Activated CD4-positive, CD25-positive, alpha-beta regulatory T cell treated with anti-CD3 and anti-CD28 coated beads, Interleukin-2, amount 50 U/mL, for 24 hours (primary cell): ENCODE measurements around the gene POLR3GL.
"Not testable (repeated sequence)": the region's sequence is repeated elsewhere in the genome, so short reads cannot be mapped to it uniquely, and the experiment has no call there.

ENCODE experiments used
- ATAC-seq, 2 donors: fragments of 150-1000 bp; cut with Tn5 transposase; one replicate each; pipeline ENCODE4 v1.10.0; 2021; ENCODE audit warnings: mild to moderate bottlenecking in 1 of 2, moderate library complexity in 1 of 2

Gene POLR3GL

DNA sequence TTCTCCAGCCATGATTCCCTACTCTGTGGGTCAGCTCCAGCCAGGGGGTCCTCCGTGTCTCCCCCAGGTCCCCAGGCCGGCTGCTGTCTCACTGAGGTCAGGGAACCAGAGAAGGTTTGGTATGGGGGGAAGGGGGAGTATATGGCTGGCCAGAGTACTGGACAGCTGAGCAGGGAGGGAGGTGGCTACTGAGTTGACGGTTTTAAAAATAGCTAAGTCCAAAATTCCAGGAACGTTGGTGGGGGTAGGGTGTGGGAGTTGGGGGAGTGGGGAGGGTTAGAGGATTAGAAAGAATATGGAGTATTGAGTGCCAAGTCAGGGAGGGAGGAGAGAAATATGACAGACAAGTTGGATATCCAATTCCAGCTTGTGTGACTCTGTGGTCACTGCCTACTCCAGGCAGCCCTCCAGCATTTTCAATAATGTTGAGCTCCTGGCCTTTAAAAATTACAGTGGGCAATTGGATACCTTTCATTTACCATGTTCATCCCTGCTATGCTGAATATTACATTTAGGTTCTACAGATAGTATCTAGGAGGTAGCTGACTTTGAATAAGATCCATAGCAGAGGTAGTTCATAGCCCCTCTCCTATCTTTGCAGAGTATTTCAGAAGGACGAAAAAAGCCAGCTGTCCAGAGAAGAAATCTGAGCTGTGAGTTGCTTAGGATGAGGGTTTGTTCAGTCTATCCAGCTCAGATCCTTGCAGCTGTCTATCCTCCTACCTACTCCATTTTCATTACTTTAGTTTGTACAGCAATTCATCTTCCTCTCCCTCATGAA lies 57.3 kb downstream of the POLR3GL start, which contains the start of gene HJV:
TSS of gene HJV (minus strand) at position 114 of the 781 bp plus-strand sequence. CDS start 1,504 bp downstream, outside the sequence.
- no peak for ATAC-seq

- no peak for ATAC-seq
Measured at GRCh38 chr1:146022403-146023127, 58.1 kb downstream of the POLR3GL start.

DNA sequence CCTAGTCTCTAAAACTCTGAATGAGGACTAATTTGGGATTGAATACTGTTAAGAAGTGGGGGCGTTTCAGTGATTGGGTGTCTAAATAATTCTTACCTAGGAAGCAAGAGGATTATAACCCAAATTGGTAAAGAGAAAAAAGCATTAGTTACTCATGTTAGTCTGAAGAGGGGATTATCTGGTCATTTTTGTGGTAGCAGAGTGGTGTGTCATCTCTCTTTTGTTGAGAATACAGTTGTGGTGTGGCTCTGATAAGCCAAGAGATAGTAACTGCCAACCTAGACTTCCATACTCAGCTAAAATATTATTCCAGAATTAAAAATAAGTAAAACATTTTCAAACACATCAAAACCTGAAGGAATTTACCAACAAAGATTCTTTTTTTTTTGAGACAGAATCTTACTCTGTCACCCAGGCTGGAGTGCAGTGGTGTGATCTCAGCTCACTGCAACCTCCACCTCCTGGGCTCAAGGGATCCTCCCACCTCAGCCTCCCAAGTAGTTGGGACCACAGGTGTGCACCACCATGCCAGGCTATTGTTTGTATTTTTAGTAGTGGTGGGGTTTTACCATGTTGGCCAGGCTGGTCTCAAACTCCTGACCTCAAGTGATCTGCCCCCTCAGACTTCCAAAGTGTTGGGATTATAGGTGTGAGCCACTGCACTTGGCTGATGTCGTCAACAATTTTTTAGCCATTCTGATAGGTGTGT lies 61.5 kb downstream of the POLR3GL start:
- ATAC-seq: not testable (repeated sequence)

DNA sequence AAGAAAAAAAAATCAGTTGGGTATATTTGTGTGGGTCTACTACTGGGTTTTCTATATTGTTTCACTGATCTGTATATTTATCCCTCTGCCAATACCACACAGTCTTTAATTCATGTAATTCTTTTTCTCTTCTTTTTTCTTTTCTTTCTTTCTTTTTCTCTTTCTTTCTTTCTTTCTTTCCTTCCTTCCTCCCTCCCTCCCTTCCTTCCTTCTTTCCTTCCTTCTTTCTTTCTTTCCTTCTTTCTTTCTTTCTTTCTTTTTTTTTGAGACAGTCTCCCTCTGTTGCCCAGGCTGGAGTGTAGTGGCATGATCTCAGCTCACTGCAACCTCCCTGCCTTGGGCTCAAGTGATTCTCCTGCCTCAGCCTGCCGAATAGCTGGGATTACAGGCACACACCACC lies 62.2 kb downstream of the POLR3GL start:
- ATAC-seq: not testable (repeated sequence)
